GM13977 (cell line): ENCODE data around the gene KLHL40.

Source experiments
- DNase-seq: peaks from one replicate; pipeline ENCODE4 v3.0.0; 2012; ENCODE audit warnings: low spot score
- in situ Hi-C: fragments of 300-500 bp; cut with MboI; formaldehyde crosslinking; loops from one replicate; pipeline ENCODE4 v1.12.0; 2022; ENCODE audit warnings: low sequenced_read_pairs, low pct_unique_long_range_greater_than_20kb, mixed read lengths, inconsistent platforms; ENCODE audit not compliant: unreplicated experiment
- TF ChIP-seq, protein P1 (sequence below): IDR thresholded peaks from 2 replicates; pipeline ENCODE4 v1.5.1; 2012; ENCODE audit warnings: mild to moderate bottlenecking, control low read depth; ENCODE audit not compliant: insufficient read depth; ENCODE audit errors: extremely low read depth, missing control alignments

The KLHL40 gene

DNA sequence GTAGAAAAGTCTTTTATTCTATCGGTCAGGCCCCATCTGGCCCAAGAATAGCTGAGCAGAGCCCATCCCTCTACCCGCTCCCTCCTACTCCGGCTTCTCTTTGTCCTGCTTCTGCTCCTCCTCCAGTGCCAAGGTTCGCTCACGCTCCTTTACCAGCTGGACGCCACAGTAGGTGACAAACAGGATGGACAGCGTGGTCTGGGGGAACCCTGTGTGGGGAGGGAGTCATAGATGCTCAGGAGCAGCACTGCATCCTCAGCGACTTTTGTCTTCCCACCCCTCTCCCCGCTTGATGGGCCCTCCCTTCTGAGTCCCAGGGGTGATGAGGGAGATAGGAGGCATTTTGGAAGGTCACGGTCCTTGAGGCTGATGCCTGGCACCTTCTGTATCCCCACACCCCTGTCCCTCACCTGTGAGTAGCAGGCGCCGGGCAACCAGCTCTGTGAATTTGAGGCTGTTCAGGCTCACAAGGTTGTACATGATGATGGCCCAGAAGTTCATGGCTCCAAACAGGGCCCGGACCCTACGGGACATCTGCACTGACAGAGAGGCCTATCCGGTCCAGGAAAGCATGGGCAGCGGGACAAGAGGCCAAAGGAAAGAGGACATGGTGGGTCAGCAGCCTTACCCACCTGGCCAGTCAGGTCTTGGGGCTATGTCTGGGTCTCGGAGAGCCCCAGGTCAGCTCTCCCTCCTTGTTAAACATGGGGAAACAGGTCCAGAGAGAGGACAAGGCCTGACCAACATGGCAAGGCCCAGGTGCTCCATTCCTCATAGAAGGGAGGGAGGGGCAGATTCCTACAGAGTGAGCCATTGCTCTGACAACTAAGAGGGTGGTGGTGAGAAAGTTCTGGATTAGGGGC is 7.6 kb downstream of the KLHL40 start:
- in situ Hi-C loops: no loop called here
- DNase-seq: no peak
- TF ChIP-seq, protein P1, sequence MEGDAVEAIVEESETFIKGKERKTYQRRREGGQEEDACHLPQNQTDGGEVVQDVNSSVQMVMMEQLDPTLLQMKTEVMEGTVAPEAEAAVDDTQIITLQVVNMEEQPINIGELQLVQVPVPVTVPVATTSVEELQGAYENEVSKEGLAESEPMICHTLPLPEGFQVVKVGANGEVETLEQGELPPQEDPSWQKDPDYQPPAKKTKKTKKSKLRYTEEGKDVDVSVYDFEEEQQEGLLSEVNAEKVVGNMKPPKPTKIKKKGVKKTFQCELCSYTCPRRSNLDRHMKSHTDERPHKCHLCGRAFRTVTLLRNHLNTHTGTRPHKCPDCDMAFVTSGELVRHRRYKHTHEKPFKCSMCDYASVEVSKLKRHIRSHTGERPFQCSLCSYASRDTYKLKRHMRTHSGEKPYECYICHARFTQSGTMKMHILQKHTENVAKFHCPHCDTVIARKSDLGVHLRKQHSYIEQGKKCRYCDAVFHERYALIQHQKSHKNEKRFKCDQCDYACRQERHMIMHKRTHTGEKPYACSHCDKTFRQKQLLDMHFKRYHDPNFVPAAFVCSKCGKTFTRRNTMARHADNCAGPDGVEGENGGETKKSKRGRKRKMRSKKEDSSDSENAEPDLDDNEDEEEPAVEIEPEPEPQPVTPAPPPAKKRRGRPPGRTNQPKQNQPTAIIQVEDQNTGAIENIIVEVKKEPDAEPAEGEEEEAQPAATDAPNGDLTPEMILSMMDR: no peak

DNA sequence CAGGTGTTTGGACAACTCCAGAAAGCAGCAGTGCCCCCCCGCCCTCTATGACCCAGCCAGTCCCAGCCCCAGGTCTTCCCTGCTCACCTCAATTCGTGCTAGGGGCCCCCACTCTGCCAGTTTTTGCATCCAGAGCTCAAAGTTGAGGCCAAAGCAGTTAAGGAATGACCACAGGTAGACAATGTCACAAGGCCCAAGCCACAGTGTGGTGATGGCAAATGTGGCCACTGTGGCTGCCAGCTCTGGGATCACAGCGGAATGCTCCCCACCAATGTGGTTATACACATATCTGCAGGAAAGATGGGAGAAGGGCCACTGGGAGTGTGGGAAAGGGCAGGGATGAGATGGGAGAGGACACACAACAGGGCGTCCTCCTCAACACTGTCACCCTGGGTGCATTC is 8.2 kb downstream of the KLHL40 start:
- TF ChIP-seq, protein P1: no peak
- no peak for DNase-seq
- in situ Hi-C loops: no loop called here

DNA sequence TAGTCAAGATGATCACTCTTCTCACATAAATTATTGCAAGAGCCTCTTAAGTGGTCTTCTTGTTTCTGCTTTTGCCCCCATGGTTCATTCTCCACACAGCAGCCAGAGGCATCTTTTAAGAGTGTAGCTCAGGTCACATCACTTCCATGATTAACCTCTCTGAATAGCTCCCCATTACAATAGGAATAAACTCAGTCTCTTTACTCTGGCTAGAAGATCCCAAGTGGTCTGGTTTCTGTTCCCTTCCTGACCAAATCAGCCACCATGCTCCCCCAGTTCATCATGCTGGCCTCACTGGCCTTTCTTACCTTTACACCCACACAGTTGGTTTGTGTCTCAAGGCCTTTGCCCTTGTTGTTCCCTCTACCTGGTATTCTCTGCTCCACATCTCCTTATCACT is 9.0 kb downstream of the KLHL40 start:
- TF ChIP-seq, protein P1: no peak
- in situ Hi-C loops: no loop called here
- DNase-seq: no peak

DNA sequence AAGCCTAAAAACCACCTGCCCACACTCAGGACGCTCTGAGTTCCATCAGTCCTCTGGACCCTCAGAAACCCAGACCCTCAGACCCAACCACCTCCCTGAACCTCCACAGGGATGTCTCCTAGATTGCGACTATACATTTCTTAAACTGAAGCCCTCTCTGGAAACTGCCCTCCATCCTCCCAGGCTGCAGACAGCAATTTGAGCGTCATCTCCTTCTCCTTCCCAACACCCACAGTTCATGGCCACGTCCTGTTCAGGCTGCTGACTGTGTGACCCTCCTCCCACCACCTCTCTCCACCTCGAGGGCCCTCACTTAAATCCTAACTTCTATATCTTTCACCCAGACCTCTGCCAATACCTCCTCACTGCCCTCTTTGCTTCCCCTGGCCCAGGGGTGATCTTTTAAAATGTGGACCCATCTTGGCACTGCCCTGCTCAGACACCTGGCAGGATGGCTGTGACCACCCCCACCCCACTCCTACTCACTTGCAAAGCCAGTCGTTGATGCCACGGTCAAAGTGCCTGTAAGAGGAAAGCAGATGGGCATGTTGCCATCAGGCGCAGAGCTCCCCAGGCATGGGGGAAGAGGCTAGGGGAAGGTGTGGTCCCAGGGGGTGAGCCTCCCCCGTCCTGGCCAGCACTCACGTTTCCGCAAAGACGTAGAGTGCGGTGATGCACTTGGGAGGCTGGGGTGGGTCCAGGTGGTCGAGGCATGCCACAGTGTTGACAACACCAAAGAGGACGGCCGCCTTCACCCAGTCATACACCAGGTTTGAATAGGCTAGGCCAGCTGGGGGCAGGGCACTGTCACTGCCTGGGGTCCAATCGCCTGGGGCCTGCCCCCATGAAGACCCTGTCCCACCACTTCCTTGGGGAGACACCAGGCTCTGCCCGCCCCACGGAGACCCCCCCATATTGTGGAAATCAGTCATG is 11.3 kb downstream of the KLHL40 start:
- no peak for DNase-seq
- TF ChIP-seq, protein P1: no peak

DNA sequence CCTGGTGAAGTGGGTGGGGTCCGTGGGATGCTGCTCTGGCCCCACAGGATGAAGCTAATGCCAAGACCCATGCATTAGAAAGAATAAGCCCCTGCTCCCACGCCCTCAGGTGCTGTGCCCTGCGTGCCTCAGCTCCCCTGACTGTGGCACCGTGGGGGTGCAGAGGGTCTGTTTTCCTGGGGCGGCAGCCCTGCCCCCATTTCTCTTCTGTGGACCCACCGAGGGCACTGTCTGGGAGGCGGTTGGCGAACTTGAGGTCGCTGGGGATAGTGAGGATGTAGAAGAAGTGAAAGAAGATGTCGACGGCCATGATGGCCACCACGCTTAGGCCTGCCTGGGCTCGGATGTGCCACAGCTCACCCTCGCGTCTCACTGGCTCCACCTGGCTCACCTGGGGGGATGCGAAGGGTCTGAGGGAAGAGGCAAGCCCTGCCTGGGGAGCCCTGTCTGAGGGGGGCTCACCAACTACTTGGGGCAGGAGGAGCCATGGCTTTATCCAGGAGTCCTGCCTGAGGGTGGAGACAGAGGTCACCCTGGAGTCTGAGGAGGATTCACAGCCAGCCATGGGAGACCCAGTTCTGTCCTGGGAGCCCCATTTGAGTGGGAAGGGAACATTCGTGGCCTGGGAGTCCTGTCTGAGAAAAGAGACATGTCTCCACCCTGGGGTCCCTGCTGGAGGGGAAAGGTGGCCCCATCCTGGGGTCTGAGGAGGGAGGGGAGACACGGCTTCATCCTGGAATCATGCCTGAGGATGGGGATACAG is 12.1 kb downstream of the KLHL40 start:
- in situ Hi-C loops: no loop called here
- DNase-seq: no peak
- TF ChIP-seq, protein P1: no peak

More for the DNA sequence above, 11.3 kb downstream of the KLHL40 start:
- in situ Hi-C loops: no loop called here
